GM19324 (cell line): Measurements from ENCODE around the gene TMCO4.

Source experiments
- ATAC-seq: cut with Tn5 transposase; IDR thresholded peaks from one replicate; pipeline ENCODE4 v1.9.1; 2021; ENCODE audit warnings: mild to moderate bottlenecking, moderate library complexity; ENCODE audit not compliant: unreplicated experiment, low FRiP score

The TMCO4 gene

DNA sequence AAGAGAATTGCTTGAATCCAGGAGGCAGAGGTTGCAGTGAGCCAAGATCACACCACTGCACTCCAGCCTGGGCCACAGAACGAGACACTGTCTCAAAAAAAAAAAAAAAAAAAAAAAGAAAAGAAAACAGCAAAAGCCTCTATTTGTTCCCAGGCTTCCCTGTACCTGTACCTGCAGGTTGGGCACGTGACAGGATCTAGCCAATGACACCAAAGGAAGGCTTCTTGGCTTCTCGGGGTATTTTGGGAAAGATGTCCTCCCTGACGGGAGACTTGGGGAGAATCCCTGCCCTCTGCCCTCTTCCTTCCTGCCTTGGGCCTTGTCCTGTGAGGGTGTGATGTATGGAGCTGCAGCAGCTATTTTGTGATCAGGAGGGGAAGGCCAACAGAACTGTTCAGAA lies 22.8 kb downstream of the TMCO4 start:
- ATAC-seq: no peak

DNA sequence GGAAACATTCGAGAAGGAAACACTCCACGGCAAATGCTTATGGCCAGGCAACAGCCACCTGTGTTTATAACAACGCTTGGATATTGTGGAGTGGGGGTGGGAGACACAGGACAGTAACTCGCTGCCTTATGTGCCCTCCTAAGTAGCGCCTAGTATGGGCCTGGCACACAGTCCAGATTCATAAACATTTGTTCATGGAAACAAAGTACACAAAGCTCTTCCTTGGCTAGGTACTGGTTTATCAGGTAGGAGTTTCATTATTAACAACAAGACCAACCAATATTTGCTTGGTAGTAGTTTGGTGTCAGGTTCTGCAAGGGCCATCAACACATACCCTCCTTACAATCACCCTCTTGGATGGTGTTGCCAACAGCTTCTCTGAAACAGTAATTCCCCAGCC lies 23.4 kb downstream of the TMCO4 start:
- ATAC-seq: no peak

DNA sequence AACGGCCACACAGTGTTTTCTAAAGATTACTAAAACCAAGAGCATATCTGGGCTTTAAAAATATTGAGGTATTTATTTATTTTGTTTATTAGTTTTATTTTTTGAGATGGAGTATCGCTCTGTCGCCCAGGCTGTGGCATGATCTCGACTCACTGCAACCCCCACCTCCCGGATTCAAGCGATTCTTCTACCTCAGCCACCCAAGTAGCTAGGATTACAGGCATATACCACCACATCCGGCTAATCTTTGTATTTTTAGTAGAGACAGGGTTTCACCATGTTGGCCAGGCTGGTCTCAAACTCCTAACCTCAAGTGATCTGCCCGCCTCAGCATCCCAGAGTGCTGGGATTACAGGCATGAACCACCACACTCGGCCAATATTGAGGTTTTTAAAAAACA lies 23.9 kb downstream of the TMCO4 start:
- no peak for ATAC-seq

- no peak for ATAC-seq
These were observed 24.4 kb downstream of the TMCO4 start for GRCh38 chr1:19775317-19775716.

DNA sequence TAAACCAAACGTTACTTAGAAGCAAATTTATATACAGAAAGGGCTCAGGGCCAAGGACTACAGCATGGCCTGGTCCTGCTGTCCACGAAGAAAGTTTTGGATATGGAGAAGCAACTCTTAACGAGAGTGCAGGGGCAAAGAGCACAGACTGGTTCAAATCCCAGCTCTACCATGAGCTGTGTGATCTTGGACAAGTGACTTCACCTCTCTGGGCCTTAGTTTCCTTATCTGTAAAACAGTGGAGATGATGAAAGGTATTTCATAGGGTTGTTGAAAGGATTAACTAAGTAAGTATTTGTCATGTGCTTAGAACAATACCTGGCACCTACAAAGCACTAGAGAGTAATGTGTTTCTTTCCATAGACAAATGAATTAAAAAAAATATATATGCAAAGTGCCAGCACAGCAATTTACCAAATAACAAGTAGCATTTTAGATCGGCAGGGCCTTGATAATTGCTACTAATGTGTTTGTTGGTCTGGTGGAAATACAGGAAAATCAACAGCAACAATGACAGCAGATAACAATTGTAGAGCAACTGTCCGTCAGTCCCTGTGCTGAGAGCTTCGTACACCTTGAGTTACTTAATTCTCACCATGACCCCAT lies 25.4 kb downstream of the TMCO4 start:
- ATAC-seq: no peak

- no peak for ATAC-seq
These were observed 26.2 kb downstream of the TMCO4 start for GRCh38 chr1:19773485-19773884.

DNA sequence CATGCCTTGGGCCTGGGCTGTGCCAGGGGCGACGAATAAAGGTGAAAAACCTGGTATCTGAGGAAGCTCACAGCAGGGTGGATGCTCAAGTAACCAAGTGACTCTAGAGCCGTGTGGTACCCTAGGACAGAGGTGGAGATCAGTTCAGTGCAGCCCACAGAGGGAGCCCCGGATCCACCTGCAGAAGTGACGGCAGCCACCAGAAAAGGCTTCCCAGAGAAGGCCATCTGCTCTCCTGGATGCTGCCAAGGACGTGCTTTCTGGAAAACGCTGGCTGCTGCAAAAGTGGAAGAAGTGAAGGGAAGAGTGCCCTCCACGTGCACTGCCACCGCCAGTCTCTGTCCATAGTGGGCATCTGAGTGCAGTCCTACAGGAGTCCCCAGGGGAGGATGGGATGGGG lies 27.7 kb downstream of the TMCO4 start:
- no peak for ATAC-seq

DNA sequence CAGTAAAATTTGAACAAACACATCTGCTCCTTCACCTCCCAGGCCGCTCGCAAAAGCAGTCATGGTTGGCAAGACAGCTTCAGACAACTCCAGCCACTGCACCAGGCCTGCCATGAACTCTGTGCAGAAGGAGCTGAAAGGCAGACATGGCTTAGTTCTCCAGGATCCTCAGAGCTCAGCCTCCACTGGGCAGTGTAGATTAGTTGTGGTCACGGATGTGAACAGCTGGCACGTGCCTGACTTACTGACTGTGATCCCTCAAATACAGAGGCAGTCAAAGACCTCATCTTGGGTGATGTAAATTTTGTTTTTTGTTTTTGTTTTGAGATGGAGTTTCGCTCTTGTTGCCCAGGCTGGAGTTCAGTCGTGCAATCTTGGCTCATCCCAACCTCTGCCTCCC lies 28.4 kb downstream of the TMCO4 start:
- ATAC-seq: no peak

GRCh38 chr1:19770436-19771190 lies 29.1 kb downstream of the TMCO4 start:
- no peak for ATAC-seq

- no peak for ATAC-seq
These were observed 30.3 kb downstream of the TMCO4 start for GRCh38 chr1:19769211-19769932.

GRCh38 chr1:19768353-19769210 lies 31.1 kb downstream of the TMCO4 start:
- no peak for ATAC-seq

- ATAC-seq: no peak
These were observed 34.1 kb downstream of the TMCO4 start for GRCh38 chr1:19765623-19766022.

DNA sequence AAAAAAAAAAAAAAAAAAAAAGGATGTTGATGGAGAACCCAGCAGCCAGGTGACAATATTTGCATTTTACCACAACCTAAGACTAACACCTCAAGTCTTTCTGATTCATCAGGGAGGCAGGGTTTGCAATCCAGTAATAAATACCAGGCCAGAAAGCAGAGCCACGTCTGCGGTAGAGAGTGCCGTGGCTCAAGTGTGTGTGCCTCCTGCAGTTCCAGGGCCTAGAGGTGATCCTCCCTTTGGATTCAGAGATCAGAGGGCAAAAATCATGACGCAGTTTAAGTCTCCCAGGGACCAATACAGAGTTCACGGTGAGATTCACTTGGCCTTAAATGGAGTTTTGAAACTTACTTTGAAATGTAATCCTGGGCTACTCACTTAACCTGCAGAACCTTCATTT lies 34.9 kb downstream of the TMCO4 start:
- no peak for ATAC-seq

GRCh38 chr1:19762175-19762779 lies 37.4 kb downstream of the TMCO4 start:
- ATAC-seq: no peak

GRCh38 chr1:19759740-19760089 lies 40.0 kb downstream of the TMCO4 start:
- no peak for ATAC-seq

GRCh38 chr1:19758227-19758830 lies 41.4 kb downstream of the TMCO4 start:
- ATAC-seq: no peak

DNA sequence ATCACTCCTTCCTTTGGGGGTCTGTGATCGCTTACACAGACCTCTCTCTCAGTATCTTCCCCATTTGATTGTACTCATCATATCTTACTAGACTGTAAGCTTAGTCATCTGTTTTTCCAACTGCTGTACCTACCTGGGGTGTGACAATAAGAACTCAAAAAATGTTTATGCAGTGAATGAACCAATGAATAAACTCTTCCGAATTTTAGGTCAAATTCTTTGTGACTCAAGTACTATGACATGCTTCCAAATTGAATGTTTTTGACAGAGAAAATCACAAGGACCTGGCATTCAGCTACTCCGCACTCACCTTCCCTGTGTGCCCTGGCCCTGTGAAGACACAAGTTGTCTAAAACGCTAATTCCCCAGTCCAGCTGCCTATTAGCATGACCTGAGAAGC lies 42.1 kb downstream of the TMCO4 start:
- ATAC-seq: no peak

DNA sequence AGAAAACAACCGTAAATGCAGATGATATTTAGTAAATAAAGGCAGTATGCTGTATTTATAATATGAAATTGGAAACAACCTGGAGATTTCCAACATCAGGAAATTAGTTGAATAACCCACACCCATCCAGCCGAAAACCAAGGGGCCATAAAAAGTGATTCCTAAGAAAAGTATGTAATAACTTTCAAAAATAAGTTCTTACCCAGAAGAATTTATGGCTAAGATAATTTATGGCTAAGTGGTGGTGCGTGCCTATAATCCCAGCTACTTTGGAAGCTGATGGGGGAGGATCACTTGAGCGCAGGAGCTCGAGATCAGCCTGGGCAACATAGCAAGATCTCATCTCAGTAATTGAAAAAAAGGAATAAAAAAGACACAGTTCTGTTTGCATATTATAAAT lies 43.2 kb downstream of the TMCO4 start:
- no peak for ATAC-seq

GRCh38 chr1:19754482-19754881 lies 45.2 kb downstream of the TMCO4 start:
- no peak for ATAC-seq

DNA sequence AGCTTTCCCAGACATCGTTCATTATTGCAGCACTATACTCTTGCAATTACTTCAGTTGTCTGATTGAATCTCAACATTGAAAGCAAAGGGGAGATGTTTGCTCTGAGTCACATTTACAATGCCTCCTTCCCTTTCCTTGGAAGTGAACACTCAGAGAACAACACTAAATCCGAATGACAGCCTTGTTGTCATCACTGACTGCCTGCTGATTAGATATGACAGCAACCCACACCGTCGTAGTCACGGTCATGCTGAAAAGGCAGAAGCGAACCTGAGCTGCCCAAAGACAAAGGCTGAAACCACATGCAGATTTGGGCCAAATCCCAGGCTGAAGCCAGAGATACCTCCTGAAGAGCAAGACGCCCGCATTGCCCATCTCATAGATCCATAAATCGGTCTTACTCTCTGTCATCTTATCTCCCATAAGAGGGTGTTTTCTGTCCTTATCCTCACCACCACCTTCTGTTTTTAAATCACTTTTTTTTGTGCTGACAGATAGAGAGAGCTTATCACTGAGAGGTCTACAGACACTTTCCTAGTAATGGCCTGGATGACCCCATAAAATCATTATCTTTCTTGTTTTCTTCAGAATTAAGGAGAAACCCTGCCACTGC lies 47.5 kb downstream of the TMCO4 start:
- ATAC-seq: no peak
